HK-2 (cell line): ENCODE results near the gene S100A13.
"Not testable (repeated sequence)": the region's sequence is repeated elsewhere in the genome, so short reads cannot be mapped to it uniquely, and the experiment has no call there.

Experiments used
- DNase-seq: peaks from one replicate; pipeline ENCODE4 v3.0.0-alpha.2; 2018; ENCODE audit not compliant: unreplicated experiment

S100A13 gene

GRCh38 chr1:153648000-153648643 lies 20.8 kb upstream of the S100A13 start:
- no peak for DNase-seq

- no peak for DNase-seq
These were observed 20.0 kb upstream of the S100A13 start for GRCh38 chr1:153647346-153647714.

GRCh38 chr1:153646672-153647345 lies 19.5 kb upstream of the S100A13 start:
- no peak for DNase-seq

GRCh38 chr1:153643816-153644215 lies 16.5 kb upstream of the S100A13 start:
- DNase-seq, result no peak

- DNase-seq, result no peak
These were observed 15.8 kb upstream of the S100A13 start for GRCh38 chr1:153643100-153643499.

- DNase-seq, result no peak
These were observed 14.9 kb upstream of the S100A13 start for GRCh38 chr1:153642161-153642560.

GRCh38 chr1:153640861-153641260 lies 13.6 kb upstream of the S100A13 start:
- DNase-seq, result no peak

- DNase-seq, result not testable (repeated sequence)
These were observed 12.9 kb upstream of the S100A13 start for GRCh38 chr1:153640213-153640612.

- DNase-seq, result no peak
These were observed 12.0 kb upstream of the S100A13 start for GRCh38 chr1:153639280-153639679.

- no peak for DNase-seq
These were observed 11.0 kb upstream of the S100A13 start for GRCh38 chr1:153638261-153638660.

- DNase-seq, result no peak
These were observed 9.0 kb upstream of the S100A13 start for GRCh38 chr1:153636312-153636711.

- no peak for DNase-seq
These were observed 8.6 kb upstream of the S100A13 start for GRCh38 chr1:153635872-153636271.

GRCh38 chr1:153633754-153634665 lies 6.7 kb upstream of the S100A13 start, which contains the start of gene CHTOP:
TSS of gene CHTOP (plus strand) at chr1:153634066. CDS start at chr1:153636589, 2,523 bp downstream.
- DNase-seq, result peak; percentile 98

- DNase-seq, result no peak
These were observed 6.0 kb upstream of the S100A13 start for GRCh38 chr1:153633161-153633753.

- no peak for DNase-seq
These were observed 4.0 kb upstream of the S100A13 start for GRCh38 chr1:153631047-153632022.

- DNase-seq, result no peak
These were observed 3.1 kb upstream of the S100A13 start for GRCh38 chr1:153630384-153630783.

GRCh38 chr1:153629971-153630370 lies 2.7 kb upstream of the S100A13 start:
- no peak for DNase-seq

- DNase-seq, result no peak
These were observed 2.0 kb upstream of the S100A13 start for GRCh38 chr1:153629343-153629665.

- no peak for DNase-seq
These were observed 1.5 kb upstream of the S100A13 start for GRCh38 chr1:153628638-153629342.
